ENCODE data around the gene SPRR2D. TPM values are rescaled to one million over a fixed set of nuclear protein-coding genes. Genes with fewer than 3 reads are reported as not detected.
"Not testable (repeated sequence)": the region's sequence is repeated elsewhere in the genome, so short reads cannot be mapped to it uniquely, and the experiment has no call there.

Gene SPRR2D
- not detected in 2 replicates for total RNA-seq (2014; rRNA removed; shearing (Covaris generic))

- no peak for DNase-seq (ENCODE audit: low spot score)
Observed at GRCh38 chr1:153040950-153041631, at the start of gene SPRR2D. Gene SPRR2D (minus strand): TSS chr1:153041120. CDS start chr1:153040346, 774 bp downstream.

- no peak for DNase-seq (ENCODE audit: low spot score)
Observed at GRCh38 chr1:153087652-153088051, 46.7 kb upstream of the SPRR2D start.

- no peak for DNase-seq (ENCODE audit: low spot score)
Observed at GRCh38 chr1:153081736-153082135, 40.8 kb upstream of the SPRR2D start.

- DNase-seq (ENCODE audit: low spot score), result no peak
Observed at GRCh38 chr1:153072806-153073726, 32.1 kb upstream of the SPRR2D start.

- no peak for DNase-seq (ENCODE audit: low spot score)
Observed at GRCh38 chr1:153071511-153071910, 30.6 kb upstream of the SPRR2D start, which contains the start of gene SPRR2B. Gene SPRR2B (minus strand): TSS chr1:153071611. CDS start chr1:153070839, 772 bp downstream.

GRCh38 chr1:153070243-153070642 is 29.3 kb upstream of the SPRR2D start:
- no peak for DNase-seq (ENCODE audit: low spot score)

- DNase-seq (ENCODE audit: low spot score), result no peak
Observed at GRCh38 chr1:153058826-153059784, 18.2 kb upstream of the SPRR2D start.

GRCh38 chr1:153058154-153058553 is 17.2 kb upstream of the SPRR2D start:
- no peak for DNase-seq (ENCODE audit: low spot score)

GRCh38 chr1:153057375-153057774 is 16.5 kb upstream of the SPRR2D start, which contains the start of gene SPRR2A:
Gene SPRR2A (minus strand): TSS chr1:153057512. CDS start chr1:153056735, 777 bp downstream.
- no peak for DNase-seq (ENCODE audit: low spot score)

- not testable (repeated sequence) for DNase-seq (ENCODE audit: low spot score)
Observed at GRCh38 chr1:153056111-153056510, 15.2 kb upstream of the SPRR2D start.

- DNase-seq (ENCODE audit: low spot score), result no peak
Observed at GRCh38 chr1:153049211-153049610, 8.3 kb upstream of the SPRR2D start.

GRCh38 chr1:153035211-153035610 is 5.7 kb downstream of the SPRR2D start:
- no peak for DNase-seq (ENCODE audit: low spot score)

GRCh38 chr1:153032677-153033308 is 8.1 kb downstream of the SPRR2D start:
- peak; percentile 69 for DNase-seq (ENCODE audit: low spot score)

- DNase-seq (ENCODE audit: low spot score), result no peak
Observed at GRCh38 chr1:153032073-153032472, 8.8 kb downstream of the SPRR2D start.

- DNase-seq (ENCODE audit: low spot score), result peak; percentile 4
Observed at GRCh38 chr1:153030895-153031294, 10.0 kb downstream of the SPRR2D start, which contains the start of gene SPRR1B. Gene SPRR1B (plus strand): TSS chr1:153031203. CDS start chr1:153032346, 1,143 bp downstream.

GRCh38 chr1:153028766-153029165 is 12.2 kb downstream of the SPRR2D start:
- DNase-seq (ENCODE audit: low spot score), result no peak

GRCh38 chr1:153025797-153026196 is 15.1 kb downstream of the SPRR2D start:
- DNase-seq (ENCODE audit: low spot score), result no peak

- DNase-seq (ENCODE audit: low spot score), result no peak
Observed at GRCh38 chr1:153024413-153024812, 16.5 kb downstream of the SPRR2D start.

GRCh38 chr1:153023109-153023508 is 17.8 kb downstream of the SPRR2D start:
- DNase-seq (ENCODE audit: low spot score), result no peak

GRCh38 chr1:153022340-153022739 is 18.6 kb downstream of the SPRR2D start:
- not testable (repeated sequence) for DNase-seq (ENCODE audit: low spot score)

Measured in HT-29 (cell line).